ENCODE measurements around the gene CDKN2C.
"Not testable (repeated sequence)": the region's sequence is repeated elsewhere in the genome, so short reads cannot be mapped to it uniquely, and the experiment has no call there.

CDKN2C gene

GRCh38 chr1:50992532-50993318 lies 22.7 kb downstream of the CDKN2C start:
- TF ChIP-seq CTCF (conservative IDR thresholded peaks at IDR 0.05; ENCODE audit: low read depth, low read length), result no peak
- H3K4me3 ChIP-seq (ENCODE audit: low read length), result no peak overlapping the region
- no peak for DNase-seq (ENCODE audit: low read depth)

DNA sequence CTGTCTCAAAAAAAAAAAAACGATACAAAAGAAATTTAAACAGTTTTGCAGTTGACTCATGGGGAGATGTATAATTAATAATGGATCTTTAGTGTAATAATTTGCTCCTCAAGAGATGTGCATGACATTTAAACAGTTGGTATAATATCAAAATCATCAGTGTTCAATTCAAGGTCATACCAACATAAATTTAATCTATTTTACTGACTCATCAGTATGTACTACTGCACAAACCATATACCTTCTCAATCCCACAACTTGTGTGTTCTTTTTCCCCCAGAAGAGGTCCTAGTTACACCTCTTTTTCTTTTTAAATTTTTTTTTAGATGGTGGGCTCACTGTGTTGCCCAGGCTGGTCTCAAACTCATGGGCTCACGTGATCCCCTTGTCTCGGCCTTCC lies 23.6 kb downstream of the CDKN2C start:
- no peak overlapping the region for H3K4me3 ChIP-seq (ENCODE audit: low read length)
- no peak for DNase-seq (ENCODE audit: low read depth)
- no peak for TF ChIP-seq CTCF (conservative IDR thresholded peaks at IDR 0.05; ENCODE audit: low read depth, low read length)

GRCh38 chr1:50994997-50995396 lies 25.0 kb downstream of the CDKN2C start:
- no peak overlapping the region for H3K4me3 ChIP-seq (ENCODE audit: low read length)
- no peak for TF ChIP-seq CTCF (conservative IDR thresholded peaks at IDR 0.05; ENCODE audit: low read depth, low read length)
- no peak for DNase-seq (ENCODE audit: low read depth)

- no peak for TF ChIP-seq CTCF (conservative IDR thresholded peaks at IDR 0.05; ENCODE audit: low read depth, low read length)
- H3K4me3 ChIP-seq (ENCODE audit: low read length), result no peak overlapping the region
- no peak for DNase-seq (ENCODE audit: low read depth)
These were observed 25.6 kb downstream of the CDKN2C start for GRCh38 chr1:50995651-50996050.

GRCh38 chr1:50996083-50996482 lies 26.0 kb downstream of the CDKN2C start:
- no peak for TF ChIP-seq CTCF (conservative IDR thresholded peaks at IDR 0.05; ENCODE audit: low read depth, low read length)
- no peak for DNase-seq (ENCODE audit: low read depth)
- H3K4me3 ChIP-seq (ENCODE audit: low read length), result no peak overlapping the region

DNA sequence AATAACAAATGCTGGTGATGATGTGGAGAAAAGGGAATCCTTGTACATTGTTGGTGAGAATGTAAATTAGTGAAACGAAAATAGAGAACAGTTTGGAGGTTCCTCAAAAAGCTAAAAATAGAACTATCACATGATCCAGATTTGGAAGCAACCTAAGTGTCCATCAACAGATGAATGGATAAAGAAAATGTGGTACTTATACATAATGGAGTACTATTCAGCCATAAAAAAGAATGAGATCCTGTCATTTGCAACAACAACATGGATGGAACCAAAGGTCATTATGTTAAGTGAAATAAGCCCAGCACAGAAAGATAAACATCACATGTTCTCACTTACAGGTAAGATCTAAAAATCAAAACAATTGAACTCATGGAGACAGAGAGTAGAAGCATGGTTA lies 29.3 kb downstream of the CDKN2C start:
- not testable (repeated sequence) for DNase-seq (ENCODE audit: low read depth)

DNA sequence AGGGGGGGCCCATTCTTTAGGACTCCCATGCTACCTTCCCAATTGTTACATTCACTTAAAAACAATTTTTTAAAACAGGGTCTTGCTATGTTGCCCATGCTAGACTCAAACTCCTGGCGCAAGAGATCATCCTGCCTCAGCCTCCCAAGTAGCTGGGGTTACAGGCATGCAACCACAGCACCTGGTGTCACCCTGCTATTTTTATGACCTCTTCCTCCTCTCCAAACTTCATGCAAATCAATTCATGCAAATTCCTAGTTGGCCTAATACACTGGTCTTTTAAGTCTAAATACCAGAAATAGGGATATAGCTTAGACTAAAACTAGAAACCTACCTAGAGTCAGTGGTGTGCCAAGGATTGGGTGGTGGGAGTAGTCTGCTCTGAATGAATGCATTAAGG lies 30.1 kb downstream of the CDKN2C start:
- TF ChIP-seq CTCF (conservative IDR thresholded peaks at IDR 0.05; ENCODE audit: low read depth, low read length), result no peak
- no peak overlapping the region for H3K4me3 ChIP-seq (ENCODE audit: low read length)
- DNase-seq (ENCODE audit: low read depth), result no peak

More for the DNA sequence above, 29.3 kb downstream of the CDKN2C start:
- H3K4me3 ChIP-seq (ENCODE audit: low read length), result not testable (repeated sequence)
